Naive thymus-derived CD4-positive, alpha-beta T cell (primary cell): ENCODE measurements around the gene STAT4. TPM values are rescaled to one million over a fixed set of nuclear protein-coding genes. Genes with fewer than 3 reads are reported as not detected.

ENCODE experiments used
- ATAC-seq: fragments of 150-1000 bp; cut with Tn5 transposase; 2 replicates; pipeline ENCODE4 v1.10.0; 2021; ENCODE audit warnings: mild to moderate bottlenecking, moderate library complexity
- CTCF ChIA-PET: fragments of 350-600 bp; sonication (Branson Sonifier 250); formaldehyde crosslinking; loops from one replicate; lab custom pipeline; 2021; ENCODE audit warnings: antibody characterized with exemption; lab: Charles Lee
- POLR2A ChIA-PET: fragments of 350-600 bp; sonication (Branson Sonifier 250); formaldehyde crosslinking; loops from one replicate; lab custom pipeline; 2021; ENCODE audit warnings: antibody characterized with exemption, inconsistent platforms; lab: Charles Lee
- DNase-seq, 9 donors: peaks; one replicate each; pipeline versions ENCODE4 v3.0.0 to v3.0.0-alpha.2; 2020 to 2022; ENCODE audit warnings: mixed read lengths in 1 of 9
- H3K27ac ChIP-seq: one replicate; pipeline ENCODE4 v1.7.0; 2013; ENCODE audit warnings: mild to moderate bottlenecking, low read depth, low read length, moderate library complexity
- H3K27me3 ChIP-seq, 2 donors: one replicate each; pipeline ENCODE4 v1.7.0; 2013; ENCODE audit warnings: low read length in 2 of 2, mild to moderate bottlenecking in 2 of 2, moderate library complexity in 2 of 2; ENCODE audit not compliant: control insufficient read depth in 2 of 2, insufficient read depth in 2 of 2
- H3K36me3 ChIP-seq, 3 experiments: 1 replicate in 2 of 3; 2 replicates in 1 of 3; pipeline ENCODE4 v1.7.0; 2013; ENCODE audit warnings: low read length in 3 of 3, mild to moderate bottlenecking in 3 of 3, moderate library complexity in 1 of 3; ENCODE audit not compliant: insufficient read depth in 3 of 3, control insufficient read depth in 2 of 3
- H3K4me1 ChIP-seq, 2 donors: one replicate each; pipeline ENCODE4 v1.7.0; 2013; ENCODE audit warnings: low read length in 2 of 2, mild to moderate bottlenecking in 2 of 2, moderate library complexity in 1 of 2; ENCODE audit not compliant: control insufficient read depth in 2 of 2, insufficient read depth in 2 of 2
- H3K4me3 ChIP-seq: 2 replicates; pipeline ENCODE4 v1.7.0; 2013; ENCODE audit warnings: mild to moderate bottlenecking, low read length
- H3K9me3 ChIP-seq, 3 experiments: 1 replicate in 2 of 3; 2 replicates in 1 of 3; pipeline ENCODE4 v1.7.0; 2013; ENCODE audit warnings: low read length in 3 of 3; ENCODE audit not compliant: control insufficient read depth in 2 of 3
- H3K27ac Mint-ChIP-seq, 9 donors: one replicate each; pipeline ENCODE4 v1.8.0; 2020 to 2022; ENCODE audit warnings: mixed read lengths in 9 of 9, mild to moderate bottlenecking in 8 of 9, moderate library complexity in 5 of 9, inconsistent platforms in 2 of 9
- H3K27me3 Mint-ChIP-seq, 5 donors: one replicate each; pipeline ENCODE4 v1.8.0; 2021 to 2022; ENCODE audit warnings: mixed read lengths in 5 of 5, mild to moderate bottlenecking in 1 of 5
- H3K36me3 Mint-ChIP-seq, 5 donors: one replicate each; pipeline ENCODE4 v1.8.0; 2020 to 2022; ENCODE audit warnings: mixed read lengths in 5 of 5, mild to moderate bottlenecking in 3 of 5, inconsistent platforms in 1 of 5
- H3K4me1 Mint-ChIP-seq, 7 donors: one replicate each; pipeline ENCODE4 v1.8.0; 2020 to 2022; ENCODE audit warnings: mixed read lengths in 7 of 7, mild to moderate bottlenecking in 3 of 7, inconsistent platforms in 1 of 7
- H3K4me3 Mint-ChIP-seq, 10 donors: one replicate each; pipeline ENCODE4 v1.8.0; 2020 to 2022; ENCODE audit warnings: mild to moderate bottlenecking in 10 of 10, mixed read lengths in 10 of 10, moderate library complexity in 6 of 10, inconsistent platforms in 2 of 10
- H3K9me3 Mint-ChIP-seq, 11 donors: one replicate each; pipeline ENCODE4 v1.8.0; 2020 to 2022; ENCODE audit warnings: mixed read lengths in 11 of 11, mild to moderate bottlenecking in 4 of 11, inconsistent platforms in 1 of 11, moderate library complexity in 1 of 11
- intact Hi-C, 2 donors: fragments of 100-400 bp; cut with micrococcal nuclease; formaldehyde crosslinking; loops; one replicate each; pipeline ENCODE4 v1.15.1; 2023
- polyA plus RNA-seq, 2 donors: library from polyadenylated mRNA; unstranded; fragments of 300-500 nt; fragmentation: Illumina TruSeq; gene quantifications; one replicate each; pipeline ENCODE4 v1.2.3, GENCODE V29; 2021
- total RNA-seq, 6 experiments: library from RNA in 5 of 6; stranded (reverse) in 5 of 6; gene quantifications; 1 replicate in 5 of 6; 2 replicates in 1 of 6; pipeline ENCODE4 v1.2.3 and lab custom pipeline; 2021 to 2026

The STAT4 gene
- total and polyA plus RNA-seq, 7 experiments from 2014 or later, result 52.4 to 132 (median 114) TPM

DNA sequence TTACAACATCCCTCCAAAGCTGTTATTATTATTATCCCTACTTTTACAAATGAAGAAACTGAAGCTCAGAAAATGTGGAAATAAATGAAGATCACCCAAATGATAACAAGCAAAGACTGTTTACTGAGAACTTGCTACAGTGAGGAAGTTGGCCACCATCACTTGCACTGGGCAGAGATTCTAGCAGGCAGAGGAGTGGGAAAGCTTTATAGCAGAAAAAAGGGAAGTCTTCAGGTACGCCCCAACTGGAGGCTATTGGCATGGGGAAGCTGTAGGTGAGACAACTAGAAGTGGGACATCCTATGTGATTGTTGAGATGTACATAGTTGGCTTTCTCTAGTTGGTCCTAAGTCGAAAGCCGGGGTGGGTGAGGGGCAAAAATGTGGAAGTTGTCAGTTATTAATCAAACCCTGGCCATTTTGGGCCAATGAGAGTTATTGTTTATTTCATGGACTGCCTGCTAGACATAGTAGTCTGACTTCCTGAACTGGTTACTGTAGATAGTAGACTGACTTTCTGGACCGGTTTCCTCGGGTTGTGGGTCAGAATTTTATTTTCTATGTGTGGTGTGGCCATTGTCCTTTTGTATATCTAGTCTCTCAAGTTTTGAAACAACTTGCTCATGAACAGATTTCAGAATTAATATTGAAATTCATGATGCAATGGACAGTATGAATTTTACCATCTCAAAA lies 40.2 kb upstream of the STAT4 start:
- intact Hi-C loops, result loop anchor here (5.0 kb wide), 2 partner anchors 39 to 486 kb away; partner anchors contain the start of genes NABP1 (in 1 of the 2) and STAT4 (in 1 of the 2)
- H3K4me1 ChIP-seq, result peaks cover 30 to 32% of the 10 kb centered on the region in 2 donors
- ChIA-PET POLR2A (no interaction called here), CTCF (no interaction called here)
- no peaks in the 10 kb centered on the region for H3K36me3 ChIP-seq
- Mint-ChIP-seq H3K27me3 (no peaks in the 10 kb centered on the region), H3K9me3 (peaks cover 0 to 22% (median 9%) of the 10 kb centered on the region in 11 donors), H3K4me3 (peak overlapping the region in 3 of 10 donors; percentile 9 to 41 (median 28)), H3K36me3 (peaks cover 4 to 31% (median 8%) of the 10 kb centered on the region in 5 donors), H3K27ac (peak overlapping the region in 7 of 9 donors; percentile 26 to 80 (median 67)), H3K4me1 (peaks cover 21 to 79% (median 72%) of the 10 kb centered on the region in 7 donors)
- no peak overlapping the region for H3K27ac ChIP-seq
- peaks cover 0 to 9% (median 4%) of the 10 kb centered on the region in 3 experiments for H3K9me3 ChIP-seq
- ATAC-seq (no peak), DNase-seq (no peak)
- no peak overlapping the region for H3K4me3 ChIP-seq
- no peaks in the 10 kb centered on the region for H3K27me3 ChIP-seq

- peaks cover 21 to 75% (median 68%) of the 10 kb centered on the region in 7 donors for H3K4me1 Mint-ChIP-seq
- peaks cover 0 to 22% (median 9%) of the 10 kb centered on the region in 11 donors for H3K9me3 Mint-ChIP-seq
- CTCF ChIA-PET, result no interaction called here
- POLR2A ChIA-PET, result interaction anchor here (1.5 kb wide), 1 partner anchor 9 kb away, joined by 3 read pairs; no protein-coding TSS in a partner anchor
- H3K27ac Mint-ChIP-seq, result peak overlapping the region in 5 of 9 donors; percentile 14 to 93 (median 71)
- intact Hi-C loops, result loop anchor here (5.0 kb wide), 2 partner anchors 38 to 487 kb away; partner anchors contain the start of genes NABP1 (in 1 of the 2) and STAT4 (in 1 of the 2)
- peaks cover 4 to 31% (median 8%) of the 10 kb centered on the region in 5 donors for H3K36me3 Mint-ChIP-seq
- peaks cover 30 to 32% of the 10 kb centered on the region in 2 donors for H3K4me1 ChIP-seq
- DNase-seq (no peak), ATAC-seq (no peak)
- H3K27me3 Mint-ChIP-seq, result no peaks in the 10 kb centered on the region
- H3K9me3 ChIP-seq, result peaks cover 0 to 9% (median 4%) of the 10 kb centered on the region in 3 experiments
- H3K4me3 Mint-ChIP-seq, result peak overlapping the region in 3 of 10 donors; percentile 9 to 41 (median 28)
- no peak overlapping the region for H3K4me3 ChIP-seq
- H3K27me3 ChIP-seq, result no peaks in the 10 kb centered on the region
- H3K27ac ChIP-seq, result no peak overlapping the region
- no peaks in the 10 kb centered on the region for H3K36me3 ChIP-seq
Measured at GRCh38 chr2:191190435-191190834, 39.6 kb upstream of the STAT4 start.

GRCh38 chr2:191189112-191189635 lies 38.4 kb upstream of the STAT4 start:
- Histone ChIP-seq H3K4me3 (peak overlapping the region; percentile 40), H3K27me3 (no peaks in the 10 kb centered on the region), H3K9me3 (peaks cover 0 to 9% (median 4%) of the 10 kb centered on the region in 3 experiments), H3K36me3 (no peaks in the 10 kb centered on the region), H3K4me1 (peaks cover 19 to 20% of the 10 kb centered on the region in 2 donors), H3K27ac (peak overlapping the region; percentile 21)
- DNase-seq (peak in 3 of 9 donors; percentile 13 to 20 (median 14)), ATAC-seq (no peak)
- intact Hi-C loops, result loop anchor here (2.0 kb wide), 4 partner anchors 14 to 56 kb away; partner anchors contain the start of gene MYO1B (in 1 of the 2)
- ChIA-PET POLR2A (interaction anchor here (0.8 to 1.5 kb wide), 2 partner anchors 8 to 487 kb away, joined by 3 read pairs; no protein-coding TSS in a partner anchor), CTCF (no interaction called here)
- Mint-ChIP-seq H3K9me3 (peaks cover 0 to 18% (median 9%) of the 10 kb centered on the region in 11 donors), H3K36me3 (peaks cover 4 to 24% (median 8%) of the 10 kb centered on the region in 5 donors), H3K4me1 (peaks cover 17 to 69% (median 61%) of the 10 kb centered on the region in 7 donors), H3K27ac (peak overlapping the region; percentile 59 to 95 (median 91)), H3K4me3 (peak overlapping the region; percentile 70 to 91 (median 83)), H3K27me3 (no peaks in the 10 kb centered on the region)

- H3K4me3 Mint-ChIP-seq, result peak overlapping the region; percentile 70 to 91 (median 83)
- Histone ChIP-seq H3K27ac (peak overlapping the region; percentile 21), H3K4me1 (peaks cover 14% of the 10 kb centered on the region in 2 donors), H3K4me3 (peak overlapping the region; percentile 40), H3K27me3 (no peaks in the 10 kb centered on the region), H3K36me3 (no peaks in the 10 kb centered on the region), H3K9me3 (peaks cover 0 to 9% (median 4%) of the 10 kb centered on the region in 3 experiments)
- H3K4me1 Mint-ChIP-seq, result peaks cover 11 to 64% (median 56%) of the 10 kb centered on the region in 7 donors
- no peaks in the 10 kb centered on the region for H3K27me3 Mint-ChIP-seq
- DNase-seq, result no peak
- H3K27ac Mint-ChIP-seq, result peak overlapping the region in 8 of 9 donors; percentile 82 to 95 (median 92)
- peaks cover 4 to 24% (median 8%) of the 10 kb centered on the region in 5 donors for H3K36me3 Mint-ChIP-seq
- intact Hi-C loops, result loop anchor here (2.0 kb wide), 4 partner anchors 14 to 56 kb away; partner anchors contain the start of gene MYO1B (in 1 of the 2)
- peaks cover 0 to 18% (median 7%) of the 10 kb centered on the region in 11 donors for H3K9me3 Mint-ChIP-seq
- ChIA-PET CTCF (interaction anchor here (0.6 kb wide), 1 partner anchor 59 kb away, joined by 4 read pairs; no protein-coding TSS in a partner anchor), POLR2A (interaction anchor here (0.8 to 1.6 kb wide), 2 partner anchors 10 to 488 kb away, joined by 3 to 4 read pairs; no protein-coding TSS in a partner anchor)
- ATAC-seq, result no peak
Measured at GRCh38 chr2:191188550-191189093, 37.8 kb upstream of the STAT4 start.

DNA sequence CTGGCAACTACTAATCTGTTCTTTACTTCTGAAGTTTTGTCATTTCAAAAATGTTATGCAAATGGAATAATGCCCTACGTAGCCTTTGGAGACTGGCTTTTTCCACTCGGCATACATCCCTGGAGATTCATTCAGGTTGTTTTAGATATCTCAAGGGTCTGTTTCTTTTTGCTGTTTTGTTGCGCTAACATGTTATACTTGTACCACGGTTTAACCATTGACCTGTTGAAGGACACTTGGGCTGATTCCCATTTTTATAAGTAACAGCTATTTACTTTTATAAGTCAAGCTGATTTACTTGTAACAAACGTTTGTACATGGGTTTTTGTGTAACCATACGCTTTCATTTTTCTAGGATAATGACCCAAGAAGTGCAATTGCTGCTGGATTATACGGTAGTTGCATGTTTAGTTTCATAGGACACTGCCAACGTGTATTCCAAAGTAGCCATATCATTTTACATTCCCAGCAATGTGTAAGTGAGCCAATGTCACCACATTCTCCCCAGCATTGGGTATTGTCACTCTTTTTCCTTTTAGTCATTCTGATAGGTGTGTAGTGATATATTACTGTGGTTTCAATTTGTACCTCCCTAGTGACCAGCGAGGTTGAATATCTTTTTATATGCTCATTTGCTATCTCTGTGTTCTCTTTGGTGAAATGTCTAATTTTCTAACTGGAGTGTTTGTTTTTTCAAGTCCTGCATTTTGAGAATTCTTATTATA lies 36.5 kb upstream of the STAT4 start:
- no peak overlapping the region for H3K4me3 ChIP-seq
- no peaks in the 10 kb centered on the region for H3K27me3 ChIP-seq
- Mint-ChIP-seq H3K27me3 (no peaks in the 10 kb centered on the region), H3K27ac (peak overlapping the region in 2 of 9 donors; percentile 17 to 93), H3K36me3 (peaks cover 4 to 24% (median 8%) of the 10 kb centered on the region in 5 donors), H3K9me3 (peaks cover 0 to 19% (median 7%) of the 10 kb centered on the region in 11 donors), H3K4me3 (no peak overlapping the region), H3K4me1 (peaks cover 10 to 54% (median 44%) of the 10 kb centered on the region in 7 donors)
- DNase-seq, result no peak
- POLR2A ChIA-PET, result interaction anchor here (1.6 kb wide), 1 partner anchor 9 kb away, joined by 4 read pairs; no protein-coding TSS in a partner anchor
- no peak overlapping the region for H3K27ac ChIP-seq
- no peaks in the 10 kb centered on the region for H3K36me3 ChIP-seq
- CTCF ChIA-PET, result interaction anchor here (0.7 kb wide), 1 partner anchor 116 kb away, joined by 3 read pairs; no protein-coding TSS in a partner anchor
- H3K9me3 ChIP-seq, result peaks cover 0 to 9% (median 4%) of the 10 kb centered on the region in 3 experiments
- ATAC-seq, result no peak
- intact Hi-C loops, result no loop called here
- peaks cover 5% of the 10 kb centered on the region in 2 donors for H3K4me1 ChIP-seq
